CD4-positive, alpha-beta T cell treated with Interferon alpha-2 for 1 hour (primary cell): ENCODE data around the gene SH3YL1.

Experiments
- DNase-seq, 2 donors: peaks; one replicate each; pipeline ENCODE4 v3.0.0-alpha.2; 2020 to 2022

The SH3YL1 gene

DNA sequence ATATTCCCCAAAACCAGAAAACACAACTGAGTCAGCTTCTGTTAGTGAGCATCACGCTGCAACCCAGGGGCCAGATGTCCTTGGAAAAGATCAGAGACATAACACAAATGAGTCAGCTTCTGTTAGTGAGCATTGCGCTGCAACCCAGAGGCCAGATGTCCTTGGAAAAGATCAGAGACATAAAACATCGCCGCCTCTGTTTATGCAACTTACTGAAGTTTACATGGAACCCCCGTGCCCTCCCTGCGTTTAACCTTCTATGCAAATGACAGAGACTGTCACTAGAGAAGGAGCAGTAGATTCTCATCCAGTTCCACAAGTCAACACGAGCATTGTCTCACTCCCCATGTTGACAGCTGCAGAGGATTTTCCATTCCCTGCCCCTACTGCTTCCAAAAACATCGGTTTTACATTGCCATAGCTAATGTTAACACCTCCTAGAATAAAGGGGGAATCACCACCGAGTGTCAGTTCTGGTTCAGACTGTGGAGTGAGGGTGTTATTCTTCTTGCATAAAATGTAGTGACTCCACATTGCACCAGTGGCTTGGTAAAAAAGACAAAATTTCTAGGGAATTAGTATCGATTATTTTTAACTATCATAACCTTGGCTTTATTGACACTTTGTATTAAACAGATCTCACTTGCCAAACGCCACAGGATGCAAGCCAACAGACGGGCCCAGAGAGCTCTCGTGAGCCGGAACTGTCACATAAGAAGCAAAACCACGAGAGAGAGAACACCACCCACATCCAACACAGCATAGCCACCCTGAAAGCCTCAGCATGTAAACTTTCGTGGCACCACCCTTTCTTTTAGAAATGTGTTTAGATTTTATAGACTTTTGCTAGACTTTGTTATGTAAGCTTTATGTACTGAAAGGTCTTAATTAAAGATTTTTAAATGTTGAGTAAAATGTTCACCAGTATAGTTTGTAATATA, 87.7 kb downstream of the SH3YL1 start:
- peak; percentile 31 to 62 for DNase-seq

DNA sequence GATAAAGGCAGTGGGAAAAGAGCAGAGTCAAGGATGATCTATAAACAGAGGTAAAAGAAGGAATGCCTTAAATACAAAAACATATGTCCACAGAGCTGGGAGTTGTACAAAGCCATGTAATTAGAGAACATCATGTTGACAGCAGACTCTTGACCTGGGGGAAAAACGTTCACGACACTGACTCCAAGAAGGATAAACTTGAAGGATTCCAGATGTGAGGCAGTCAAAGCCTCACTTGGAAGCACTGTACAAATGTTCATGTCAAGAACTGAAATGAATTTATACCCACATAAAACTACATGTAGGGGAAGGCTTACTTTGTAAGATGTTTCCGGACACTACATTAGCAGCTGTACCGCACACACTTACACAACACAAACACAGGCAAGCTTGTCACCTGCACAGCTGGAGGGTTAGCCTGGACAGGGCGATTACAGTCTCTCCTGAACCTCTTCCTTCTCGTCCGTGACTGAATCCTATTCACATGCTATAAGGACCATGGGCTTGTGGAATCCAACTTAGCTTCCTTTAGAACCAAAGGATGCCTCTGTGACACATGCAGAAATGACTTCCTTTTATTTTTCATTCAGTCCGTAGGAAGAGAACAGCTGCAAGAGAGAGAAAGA, 88.6 kb downstream of the SH3YL1 start:
- DNase-seq = no peak

DNA sequence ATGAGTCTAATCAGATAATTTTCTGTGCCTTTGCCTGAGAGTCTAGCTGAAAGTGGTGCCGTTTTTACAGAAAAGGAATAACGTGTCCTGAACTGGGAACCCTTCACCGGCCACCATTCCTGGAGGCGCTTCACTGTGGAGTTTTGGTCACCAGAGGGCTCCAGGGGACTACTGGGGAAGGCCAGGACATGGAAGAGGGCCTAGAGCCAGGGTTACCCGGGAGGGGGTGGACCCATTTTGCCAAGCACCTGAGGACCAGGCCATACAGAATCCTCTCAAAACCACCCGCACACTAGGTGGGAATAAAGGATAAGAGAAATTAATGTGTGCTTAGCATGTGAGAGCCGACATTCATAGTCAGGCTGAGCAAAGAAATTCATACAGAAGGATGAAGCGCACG, 91.7 kb downstream of the SH3YL1 start:
- peak in 1 of 2 donors; percentile 33 for DNase-seq

DNA sequence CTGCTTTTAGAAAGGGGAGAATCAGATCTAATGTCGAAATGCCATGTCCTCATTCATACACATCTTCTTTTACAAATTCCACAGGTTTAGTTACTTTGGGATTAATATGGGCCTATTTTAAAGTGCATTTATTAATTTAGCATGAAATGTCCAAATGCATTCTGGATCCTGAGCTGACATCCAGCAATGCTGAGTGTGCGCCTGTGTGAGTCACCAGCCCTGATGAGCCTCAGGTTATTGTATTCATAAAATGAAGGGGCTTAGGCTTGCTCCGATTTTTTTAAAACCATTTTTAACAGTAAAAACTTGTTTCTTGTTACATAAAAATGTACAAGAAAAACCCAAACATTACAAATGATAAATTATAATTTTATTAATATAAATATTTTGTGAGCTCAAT, 94.1 kb downstream of the SH3YL1 start:
- DNase-seq = no peak
